Tibial nerve (tissue), 4 donors: ENCODE measurements around the gene OR5L2. TPM values are rescaled to one million over a fixed set of nuclear protein-coding genes. Genes with fewer than 3 reads are reported as not detected.

Experiments used
- DNase-seq, 2 donors: peaks; one replicate each; pipeline ENCODE4 v3.0.0-alpha.2; 2019; ENCODE audit warnings: low spot score in 2 of 2
- H3K27ac ChIP-seq, 4 donors: fragments of 200-600 bp; sonication (generic) in 3 of 4; one replicate each; pipeline ENCODE4 v1.5.1; 2017 to 2019; ENCODE audit warnings: mild to moderate bottlenecking in 1 of 4
- H3K27me3 ChIP-seq, 2 donors: fragments of 200-600 bp; sonication (generic) in 1 of 2; one replicate each; pipeline versions ENCODE4 v1.5.1 to v1.6.0; 2017 to 2019
- H3K36me3 ChIP-seq, 3 donors: fragments of 200-600 bp; sonication (generic); one replicate each; pipeline ENCODE4 v1.5.1; 2018 to 2019
- H3K4me1 ChIP-seq, 4 donors: fragments of 200-600 bp; sonication (generic) in 3 of 4; one replicate each; pipeline ENCODE4 v1.5.1; 2017 to 2019
- H3K4me3 ChIP-seq, 4 donors: fragments of 200-600 bp; sonication (generic) in 3 of 4; one replicate each; pipeline ENCODE4 v1.5.1; 2017 to 2019; ENCODE audit warnings: mild to moderate bottlenecking in 1 of 4, moderate library complexity in 1 of 4
- H3K9me3 ChIP-seq, 4 donors: fragments of 200-600 bp; sonication (generic) in 3 of 4; one replicate each; pipeline ENCODE4 v1.5.1; 2017 to 2019
- CTCF ChIP-seq, 5 experiments: fragments of 200-600 bp in 3 of 5; fragments of 450-650 bp in 2 of 5; sonication (generic) in 3 of 5; IDR thresholded peaks; one replicate each; pipeline ENCODE4 v1.5.1; 2016 to 2019; ENCODE audit warnings: antibody characterized with exemption in 5 of 5, mild to moderate bottlenecking in 3 of 5, moderate library complexity in 2 of 5
- EP300 ChIP-seq, 2 donors: sonication (generic); formaldehyde crosslinking; IDR thresholded peaks; one replicate each; pipeline ENCODE4 v1.6.1; 2017; ENCODE audit warnings: antibody characterized with exemption in 2 of 2, mild to moderate bottlenecking in 1 of 2
- POLR2A ChIP-seq, 2 donors: fragments of 450-650 bp; IDR thresholded peaks; one replicate each; pipeline ENCODE4 v1.6.1; 2017; ENCODE audit warnings: antibody characterized with exemption in 2 of 2, mild to moderate bottlenecking in 2 of 2, moderate library complexity in 2 of 2
- WGBS, 2 donors: methylation state at CpG; one replicate each; pipeline ENCODE4 v1.1.5; 2018; 5-methylcytosine and 5-hydroxymethylcytosine counted together
- total RNA-seq, 4 donors: library from RNA; depleted of rRNA; stranded (reverse); fragments of >200 nt; gene quantifications; one replicate each; pipeline ENCODE4 v1.1.0, GENCODE V29; 2016

OR5L2 gene
- total RNA-seq, result not detected

GRCh38 chr11:55826919-55827318 lies at the start of gene OR5L2:
Gene OR5L2 (plus strand): TSS chr11:55827219. CDS start chr11:55827219, 0 bp downstream.
- Histone ChIP-seq H3K4me3 (no peak within 1 kb of the TSS), H3K9me3 (no peaks in the 10 kb centered on the region), H3K27ac (no peak within 1 kb of the TSS), H3K36me3 (no peaks in the 10 kb centered on the region), H3K4me1 (no peaks in the 10 kb centered on the region), H3K27me3 (no peaks in the 10 kb centered on the region)
- TF ChIP-seq EP300 (IDR thresholded peaks at IDR 0.05), result no peak
- no peak for TF ChIP-seq CTCF (IDR thresholded peaks at IDR 0.05)
- TF ChIP-seq POLR2A (IDR thresholded peaks at IDR 0.05), result no peak
- DNase-seq, result no peak

GRCh38 chr11:55791606-55792005 lies 35.4 kb upstream of the OR5L2 start:
- no peaks in the 10 kb centered on the region for H3K4me1 ChIP-seq
- TF ChIP-seq CTCF (IDR thresholded peaks at IDR 0.05), result no peak
- TF ChIP-seq EP300 (IDR thresholded peaks at IDR 0.05), result no peak
- TF ChIP-seq POLR2A (IDR thresholded peaks at IDR 0.05), result no peak
- H3K27me3 ChIP-seq, result no peaks in the 10 kb centered on the region
- no peaks in the 10 kb centered on the region for H3K9me3 ChIP-seq
- no peak overlapping the region for H3K27ac ChIP-seq
- DNase-seq, result no peak
- H3K36me3 ChIP-seq, result no peaks in the 10 kb centered on the region
- H3K4me3 ChIP-seq, result no peak overlapping the region
- 85 to 93% methylated on average over 1 of the region's 1 CpG for WGBS, 2 donors

- 41 to 77% methylated on average over 2 of the region's 2 CpGs for WGBS, 2 donors
These were observed 33.7 kb upstream of the OR5L2 start for GRCh38 chr11:55793321-55793720.

GRCh38 chr11:55795256-55795655 lies 31.8 kb upstream of the OR5L2 start, which contains the start of gene OR5D14:
Gene OR5D14 (plus strand): TSS chr11:55795556. CDS start chr11:55795556, 0 bp downstream.
- DNase-seq, result no peak
- Histone ChIP-seq H3K27me3 (no peaks in the 10 kb centered on the region), H3K36me3 (no peaks in the 10 kb centered on the region), H3K4me1 (no peaks in the 10 kb centered on the region), H3K27ac (no peak within 1 kb of the TSS), H3K9me3 (no peaks in the 10 kb centered on the region), H3K4me3 (no peak within 1 kb of the TSS)
- TF ChIP-seq POLR2A (IDR thresholded peaks at IDR 0.05) (no peak), EP300 (IDR thresholded peaks at IDR 0.05) (no peak), CTCF (IDR thresholded peaks at IDR 0.05) (no peak)

More at GRCh38 chr11:55793321-55793720, 33.7 kb upstream of the OR5L2 start:
- H3K9me3 ChIP-seq, result no peaks in the 10 kb centered on the region
- H3K36me3 ChIP-seq, result no peaks in the 10 kb centered on the region
- DNase-seq, result no peak
- TF ChIP-seq POLR2A (IDR thresholded peaks at IDR 0.05), result no peak
- TF ChIP-seq EP300 (IDR thresholded peaks at IDR 0.05), result no peak
- TF ChIP-seq CTCF (IDR thresholded peaks at IDR 0.05), result no peak
- H3K27ac ChIP-seq, result no peak overlapping the region
- no peaks in the 10 kb centered on the region for H3K27me3 ChIP-seq
- H3K4me3 ChIP-seq, result no peak overlapping the region
- no peaks in the 10 kb centered on the region for H3K4me1 ChIP-seq

- H3K4me1 ChIP-seq, result no peaks in the 10 kb centered on the region
- TF ChIP-seq CTCF (IDR thresholded peaks at IDR 0.05), result no peak
- TF ChIP-seq EP300 (IDR thresholded peaks at IDR 0.05), result no peak
- TF ChIP-seq POLR2A (IDR thresholded peaks at IDR 0.05), result no peak
- WGBS, 2 donors, result 80 to 81% methylated on average over 1 of the region's 1 CpG
These were observed 20.8 kb upstream of the OR5L2 start for GRCh38 chr11:55806248-55806647.

More at GRCh38 chr11:55806248-55806647, 20.8 kb upstream of the OR5L2 start:
- Histone ChIP-seq H3K27ac (no peak overlapping the region), H3K9me3 (peaks cover 0 to 15% (median 0%) of the 10 kb centered on the region in 4 donors), H3K27me3 (no peaks in the 10 kb centered on the region), H3K4me3 (no peak overlapping the region), H3K36me3 (no peaks in the 10 kb centered on the region)
- no peak for DNase-seq
